ENCODE results near the gene GRIK1. TPM values are rescaled to one million over a fixed set of nuclear protein-coding genes. Genes with fewer than 3 reads are reported as not detected.

GRIK1 gene
- total RNA-seq, 1 donor from 2014 or later = not detected

GRCh38 chr21:29933088-29933487, 6.7 kb downstream of the GRIK1 start:
- Mint-ChIP-seq H3K4me3 (ENCODE audit: unreplicated experiment) (no peak overlapping the region), H3K27ac (ENCODE audit: unreplicated experiment) (no peak overlapping the region), H3K27me3 (ENCODE audit: unreplicated experiment) (peaks cover 76% of the 10 kb centered on the region), H3K36me3 (ENCODE audit: unreplicated experiment) (no peaks in the 10 kb centered on the region), H3K4me1 (ENCODE audit: unreplicated experiment) (no peaks in the 10 kb centered on the region), H3K9me3 (ENCODE audit: unreplicated experiment) (no peaks in the 10 kb centered on the region)
- TF ChIP-seq, protein P1, sequence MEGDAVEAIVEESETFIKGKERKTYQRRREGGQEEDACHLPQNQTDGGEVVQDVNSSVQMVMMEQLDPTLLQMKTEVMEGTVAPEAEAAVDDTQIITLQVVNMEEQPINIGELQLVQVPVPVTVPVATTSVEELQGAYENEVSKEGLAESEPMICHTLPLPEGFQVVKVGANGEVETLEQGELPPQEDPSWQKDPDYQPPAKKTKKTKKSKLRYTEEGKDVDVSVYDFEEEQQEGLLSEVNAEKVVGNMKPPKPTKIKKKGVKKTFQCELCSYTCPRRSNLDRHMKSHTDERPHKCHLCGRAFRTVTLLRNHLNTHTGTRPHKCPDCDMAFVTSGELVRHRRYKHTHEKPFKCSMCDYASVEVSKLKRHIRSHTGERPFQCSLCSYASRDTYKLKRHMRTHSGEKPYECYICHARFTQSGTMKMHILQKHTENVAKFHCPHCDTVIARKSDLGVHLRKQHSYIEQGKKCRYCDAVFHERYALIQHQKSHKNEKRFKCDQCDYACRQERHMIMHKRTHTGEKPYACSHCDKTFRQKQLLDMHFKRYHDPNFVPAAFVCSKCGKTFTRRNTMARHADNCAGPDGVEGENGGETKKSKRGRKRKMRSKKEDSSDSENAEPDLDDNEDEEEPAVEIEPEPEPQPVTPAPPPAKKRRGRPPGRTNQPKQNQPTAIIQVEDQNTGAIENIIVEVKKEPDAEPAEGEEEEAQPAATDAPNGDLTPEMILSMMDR (IDR thresholded peaks at IDR 0.05) = no peak
- no peak for DNase-seq (ENCODE audit: extremely low spot score, unreplicated experiment)

- TF ChIP-seq, protein P1 (IDR thresholded peaks at IDR 0.05) = no peak
- no peak overlapping the region for H3K4me3 Mint-ChIP-seq (ENCODE audit: unreplicated experiment)
- no peaks in the 10 kb centered on the region for H3K4me1 Mint-ChIP-seq (ENCODE audit: unreplicated experiment)
- DNase-seq (ENCODE audit: extremely low spot score, unreplicated experiment) = no peak
- H3K36me3 Mint-ChIP-seq (ENCODE audit: unreplicated experiment) = no peaks in the 10 kb centered on the region
- H3K9me3 Mint-ChIP-seq (ENCODE audit: unreplicated experiment) = no peaks in the 10 kb centered on the region
- peaks cover 43% of the 10 kb centered on the region for H3K27me3 Mint-ChIP-seq (ENCODE audit: unreplicated experiment)
- no peak overlapping the region for H3K27ac Mint-ChIP-seq (ENCODE audit: unreplicated experiment)
Observed at GRCh38 chr21:29928537-29928936, 11.3 kb downstream of the GRIK1 start.

- DNase-seq (ENCODE audit: extremely low spot score, unreplicated experiment) = no peak
- H3K27ac Mint-ChIP-seq (ENCODE audit: unreplicated experiment) = no peak overlapping the region
- TF ChIP-seq, protein P1 (IDR thresholded peaks at IDR 0.05) = no peak
- H3K27me3 Mint-ChIP-seq (ENCODE audit: unreplicated experiment) = peaks cover 36% of the 10 kb centered on the region
- no peaks in the 10 kb centered on the region for H3K9me3 Mint-ChIP-seq (ENCODE audit: unreplicated experiment)
- H3K4me1 Mint-ChIP-seq (ENCODE audit: unreplicated experiment) = no peaks in the 10 kb centered on the region
- no peaks in the 10 kb centered on the region for H3K36me3 Mint-ChIP-seq (ENCODE audit: unreplicated experiment)
- H3K4me3 Mint-ChIP-seq (ENCODE audit: unreplicated experiment) = no peak overlapping the region
Observed at GRCh38 chr21:29920938-29921337, 18.9 kb downstream of the GRIK1 start.

GRCh38 chr21:29914326-29914725, 25.5 kb downstream of the GRIK1 start:
- DNase-seq (ENCODE audit: extremely low spot score, unreplicated experiment) = no peak
- Mint-ChIP-seq H3K27me3 (ENCODE audit: unreplicated experiment) (peaks cover 35% of the 10 kb centered on the region), H3K27ac (ENCODE audit: unreplicated experiment) (no peak overlapping the region), H3K36me3 (ENCODE audit: unreplicated experiment) (no peaks in the 10 kb centered on the region), H3K4me1 (ENCODE audit: unreplicated experiment) (no peaks in the 10 kb centered on the region), H3K4me3 (ENCODE audit: unreplicated experiment) (no peak overlapping the region), H3K9me3 (ENCODE audit: unreplicated experiment) (no peaks in the 10 kb centered on the region)
- TF ChIP-seq, protein P1 (IDR thresholded peaks at IDR 0.05) = no peak

DNA sequence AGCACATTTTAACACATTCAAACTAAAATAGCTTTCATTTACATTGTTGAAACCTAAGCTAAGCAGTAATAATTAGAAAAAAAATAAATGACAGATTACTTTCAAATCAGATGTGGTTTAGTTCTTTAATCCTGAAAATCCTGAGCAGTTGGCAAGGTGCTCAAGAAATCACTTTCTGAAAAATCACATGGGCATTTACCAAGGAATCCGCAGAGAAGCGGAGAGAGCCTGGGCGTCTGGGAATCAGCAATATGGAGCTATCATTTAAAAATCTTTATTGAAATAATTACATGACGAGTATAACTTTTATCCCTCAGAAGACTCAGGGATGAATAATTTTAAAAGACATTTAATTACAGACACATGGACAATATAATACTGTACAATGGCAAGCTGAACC, 30.2 kb downstream of the GRIK1 start:
- Mint-ChIP-seq H3K36me3 (ENCODE audit: unreplicated experiment) (no peaks in the 10 kb centered on the region), H3K9me3 (ENCODE audit: unreplicated experiment) (no peaks in the 10 kb centered on the region), H3K4me1 (ENCODE audit: unreplicated experiment) (peaks cover 7% of the 10 kb centered on the region), H3K27ac (ENCODE audit: unreplicated experiment) (no peak overlapping the region), H3K4me3 (ENCODE audit: unreplicated experiment) (no peak overlapping the region), H3K27me3 (ENCODE audit: unreplicated experiment) (peaks cover 21% of the 10 kb centered on the region)
- no peak for DNase-seq (ENCODE audit: extremely low spot score, unreplicated experiment)
- TF ChIP-seq, protein P1 (IDR thresholded peaks at IDR 0.05) = no peak
